HG03039 (cell line): ENCODE measurements around the gene ARMH3.

ENCODE experiments used
- ATAC-seq: cut with Tn5 transposase; IDR thresholded peaks from one replicate; pipeline ENCODE4 v1.9.1; 2021; ENCODE audit warnings: mild to moderate bottlenecking, moderate library complexity; ENCODE audit not compliant: unreplicated experiment

ARMH3 gene

GRCh38 chr10:101902032-101902819 is 153.7 kb downstream of the ARMH3 start:
- no peak for ATAC-seq

- no peak for ATAC-seq
Measured at GRCh38 chr10:101901340-101901739, 154.6 kb downstream of the ARMH3 start.

GRCh38 chr10:101897633-101898032 is 158.3 kb downstream of the ARMH3 start:
- ATAC-seq: no peak

- no peak for ATAC-seq
Measured at GRCh38 chr10:101896225-101896877, 159.6 kb downstream of the ARMH3 start.

- no peak for ATAC-seq
Measured at GRCh38 chr10:101895781-101896180, 160.2 kb downstream of the ARMH3 start.

- ATAC-seq: no peak
Measured at GRCh38 chr10:101894742-101895141, 161.2 kb downstream of the ARMH3 start.

- no peak for ATAC-seq
Measured at GRCh38 chr10:101894266-101894665, 161.7 kb downstream of the ARMH3 start.

GRCh38 chr10:101893510-101894120 is 162.4 kb downstream of the ARMH3 start:
- ATAC-seq: no peak

GRCh38 chr10:101892782-101893391 is 163.1 kb downstream of the ARMH3 start:
- ATAC-seq: no peak

GRCh38 chr10:101889256-101890210 is 166.4 kb downstream of the ARMH3 start:
- ATAC-seq: no peak

- ATAC-seq: no peak
Measured at GRCh38 chr10:101888251-101888949, 167.6 kb downstream of the ARMH3 start.

GRCh38 chr10:101887775-101888174 is 168.2 kb downstream of the ARMH3 start:
- ATAC-seq: no peak

GRCh38 chr10:101886521-101887312 is 169.3 kb downstream of the ARMH3 start:
- ATAC-seq: no peak

GRCh38 chr10:101881036-101881774 is 174.8 kb downstream of the ARMH3 start:
- ATAC-seq: no peak

GRCh38 chr10:101880232-101880573 is 175.8 kb downstream of the ARMH3 start:
- no peak for ATAC-seq

GRCh38 chr10:101879456-101880231 is 176.3 kb downstream of the ARMH3 start:
- no peak for ATAC-seq

GRCh38 chr10:101878869-101879268 is 177.1 kb downstream of the ARMH3 start:
- no peak for ATAC-seq
